Progenitor cell of endocrine pancreas (in vitro differentiated cells): ENCODE measurements around the gene DNAJC6. TPM values are rescaled to one million over a fixed set of nuclear protein-coding genes. Genes with fewer than 3 reads are reported as not detected.
"Not testable (repeated sequence)": the region's sequence is repeated elsewhere in the genome, so short reads cannot be mapped to it uniquely, and the experiment has no call there.

ENCODE experiments used
- DNase-seq: peaks from one replicate; pipeline ENCODE4 v3.0.0; 2021; ENCODE audit warnings: low spot score; ENCODE audit not compliant: unreplicated experiment
- H3K27ac Mint-ChIP-seq: 2 replicates; pipeline ENCODE4 v1.8.0; 2021; ENCODE audit warnings: mild to moderate bottlenecking, moderate library complexity, mixed read lengths
- H3K27me3 Mint-ChIP-seq: 2 replicates; pipeline ENCODE4 v1.8.0; 2021; ENCODE audit warnings: mixed read lengths
- H3K36me3 Mint-ChIP-seq: 2 replicates; pipeline ENCODE4 v1.8.0; 2022; ENCODE audit warnings: mixed read lengths; ENCODE audit not compliant: insufficient read depth
- H3K4me1 Mint-ChIP-seq: 2 replicates; pipeline ENCODE4 v1.8.0; 2021; ENCODE audit warnings: low read depth, mixed read lengths
- H3K4me3 Mint-ChIP-seq: 2 replicates; pipeline ENCODE4 v1.8.0; 2021; ENCODE audit warnings: low read depth, mild to moderate bottlenecking, moderate library complexity, mixed read lengths
- H3K9me3 Mint-ChIP-seq: 2 replicates; pipeline ENCODE4 v1.8.0; 2021; ENCODE audit warnings: low read depth, mixed read lengths
- CTCF ChIP-seq: fragments of 200-600 bp; sonication (generic); IDR thresholded peaks from one replicate; pipeline ENCODE4 v1.5.0; 2021; ENCODE audit warnings: antibody characterized with exemption, mild to moderate bottlenecking; ENCODE audit not compliant: unreplicated experiment
- total RNA-seq: library from RNA; stranded (reverse); gene quantifications from 2 replicates; pipeline ENCODE4 v1.2.1, GENCODE V29; 2021

Gene DNAJC6
- total RNA-seq, 1 donor from 2014 or later: 7.1 TPM

GRCh38 chr1:65281846-65282245 is 27.5 kb upstream of the DNAJC6 start:
- peaks cover 20% of the 10 kb centered on the region for H3K4me1 Mint-ChIP-seq
- no peak for DNase-seq
- no peaks in the 10 kb centered on the region for H3K9me3 Mint-ChIP-seq
- TF ChIP-seq CTCF: no peak
- peaks cover 6% of the 10 kb centered on the region for H3K27me3 Mint-ChIP-seq
- no peak overlapping the region for H3K4me3 Mint-ChIP-seq
- H3K36me3 Mint-ChIP-seq: no peaks in the 10 kb centered on the region
- no peak overlapping the region for H3K27ac Mint-ChIP-seq

GRCh38 chr1:65284229-65284628 is 25.1 kb upstream of the DNAJC6 start:
- no peak for DNase-seq
- peaks cover 3% of the 10 kb centered on the region for H3K4me1 Mint-ChIP-seq
- no peak overlapping the region for H3K4me3 Mint-ChIP-seq
- no peaks in the 10 kb centered on the region for H3K36me3 Mint-ChIP-seq
- no peak overlapping the region for H3K27ac Mint-ChIP-seq
- no peaks in the 10 kb centered on the region for H3K9me3 Mint-ChIP-seq
- no peaks in the 10 kb centered on the region for H3K27me3 Mint-ChIP-seq
- TF ChIP-seq CTCF: no peak

GRCh38 chr1:65289449-65289848 is 19.9 kb upstream of the DNAJC6 start:
- TF ChIP-seq CTCF: no peak
- Mint-ChIP-seq H3K27me3 (no peaks in the 10 kb centered on the region), H3K4me1 (peaks cover 2% of the 10 kb centered on the region), H3K9me3 (no peaks in the 10 kb centered on the region), H3K4me3 (no peak overlapping the region), H3K36me3 (no peaks in the 10 kb centered on the region), H3K27ac (no peak overlapping the region)
- no peak for DNase-seq

GRCh38 chr1:65291818-65292217 is 17.5 kb upstream of the DNAJC6 start:
- H3K9me3 Mint-ChIP-seq, H3K27me3 Mint-ChIP-seq, H3K36me3 Mint-ChIP-seq, H3K4me1 Mint-ChIP-seq, H3K27ac Mint-ChIP-seq, DNase-seq, H3K4me3 Mint-ChIP-seq: not testable (repeated sequence)

- peaks cover 4% of the 10 kb centered on the region for H3K9me3 Mint-ChIP-seq
- peaks cover 2% of the 10 kb centered on the region for H3K4me1 Mint-ChIP-seq
- H3K27ac Mint-ChIP-seq: no peak overlapping the region
- no peak for TF ChIP-seq CTCF
- no peak for DNase-seq
- H3K27me3 Mint-ChIP-seq: no peaks in the 10 kb centered on the region
- H3K36me3 Mint-ChIP-seq: no peaks in the 10 kb centered on the region
- H3K4me3 Mint-ChIP-seq: no peak overlapping the region
Measured at GRCh38 chr1:65292861-65293593, 16.3 kb upstream of the DNAJC6 start.

GRCh38 chr1:65297706-65298105 is 11.6 kb upstream of the DNAJC6 start:
- Mint-ChIP-seq H3K9me3 (peaks cover 4% of the 10 kb centered on the region), H3K36me3 (no peaks in the 10 kb centered on the region), H3K4me1 (no peaks in the 10 kb centered on the region), H3K4me3 (no peak overlapping the region), H3K27ac (no peak overlapping the region), H3K27me3 (no peaks in the 10 kb centered on the region)
- DNase-seq: no peak
- no peak for TF ChIP-seq CTCF
